Loucy (cell line): ENCODE results near the gene CNKSR3.

Experiments used
- H2AFZ ChIP-seq: fragments of 200-600 bp; sonication (generic); 2 replicates; pipeline ENCODE4 v1.6.0; 2016; ENCODE audit warnings: antibody characterized with exemption, mild to moderate bottlenecking, low read length, moderate library complexity
- H3F3A ChIP-seq: fragments of 200-600 bp; 2 replicates; pipeline ENCODE4 v1.6.0; 2016; ENCODE audit warnings: antibody characterized with exemption, low read depth, mild to moderate bottlenecking
- H3K27me3 ChIP-seq: fragments of 200-600 bp; sonication (generic); 2 replicates; pipeline ENCODE4 v1.6.1; 2014; ENCODE audit warnings: low read length, mild to moderate bottlenecking; ENCODE audit not compliant: insufficient read depth, poor library complexity, severe bottlenecking
- H3K36me3 ChIP-seq: fragments of 200-600 bp; sonication (generic); 2 replicates; pipeline ENCODE4 v1.6.1; 2016; ENCODE audit warnings: low read length; ENCODE audit not compliant: insufficient read depth
- H3K4me1 ChIP-seq: fragments of 200-600 bp; sonication (generic); 2 replicates; pipeline ENCODE4 v1.5.1; 2014; ENCODE audit warnings: low read length, mild to moderate bottlenecking; ENCODE audit not compliant: insufficient read depth, poor library complexity, severe bottlenecking
- H3K4me2 ChIP-seq: fragments of 200-600 bp; sonication (generic); 2 replicates; pipeline ENCODE4 v1.6.0; 2014; ENCODE audit warnings: antibody characterized with exemption, low read length, low read depth, mild to moderate bottlenecking; ENCODE audit not compliant: poor library complexity, severe bottlenecking
- H3K4me3 ChIP-seq: fragments of 200-600 bp; sonication (generic); 2 replicates; pipeline ENCODE4 v1.5.1; 2014; ENCODE audit warnings: low read length, mild to moderate bottlenecking, mixed read lengths; ENCODE audit not compliant: poor library complexity, severe bottlenecking
- H3K79me2 ChIP-seq: fragments of 200-600 bp; sonication (generic); 2 replicates; pipeline ENCODE4 v1.6.1; 2014; ENCODE audit warnings: low read length; ENCODE audit not compliant: insufficient read depth
- H3K9ac ChIP-seq: fragments of 200-600 bp; sonication (generic); 2 replicates; pipeline ENCODE4 v1.6.0; 2014; ENCODE audit warnings: mild to moderate bottlenecking, low read depth, low read length, moderate library complexity; ENCODE audit not compliant: poor library complexity, severe bottlenecking
- H3K9me2 ChIP-seq: fragments of 200-600 bp; sonication (generic); replicated peaks from 2 replicates; pipeline ENCODE4 v1.6.1; 2016; ENCODE audit warnings: low read depth, low read length, mixed read lengths
- H3K9me3 ChIP-seq: fragments of 200-600 bp; sonication (generic); 2 replicates; pipeline ENCODE4 v1.6.1; 2014; ENCODE audit warnings: mild to moderate bottlenecking, antibody characterized with exemption, low read length, low read depth; ENCODE audit not compliant: insufficient read depth
- H4K20me1 ChIP-seq: fragments of 200-600 bp; sonication (generic); 2 replicates; pipeline ENCODE4 v1.6.0; 2014; ENCODE audit warnings: antibody characterized with exemption, low read length, mild to moderate bottlenecking; ENCODE audit not compliant: insufficient read depth, poor library complexity, severe bottlenecking
- EZH2phosphoT487 ChIP-seq: fragments of 200-600 bp; IDR thresholded peaks from 2 replicates; pipeline ENCODE4 v1.6.1; 2018; ENCODE audit warnings: antibody characterized with exemption, mild to moderate bottlenecking, moderate library complexity, borderline replicate concordance
- TF ChIP-seq, protein P1 (sequence below): fragments of 200-600 bp; sonication (generic); conservative IDR thresholded peaks from 2 replicates; pipeline ENCODE4 v1.5.1; 2014; ENCODE audit warnings: mild to moderate bottlenecking, antibody characterized with exemption, low read length

CNKSR3 gene

DNA sequence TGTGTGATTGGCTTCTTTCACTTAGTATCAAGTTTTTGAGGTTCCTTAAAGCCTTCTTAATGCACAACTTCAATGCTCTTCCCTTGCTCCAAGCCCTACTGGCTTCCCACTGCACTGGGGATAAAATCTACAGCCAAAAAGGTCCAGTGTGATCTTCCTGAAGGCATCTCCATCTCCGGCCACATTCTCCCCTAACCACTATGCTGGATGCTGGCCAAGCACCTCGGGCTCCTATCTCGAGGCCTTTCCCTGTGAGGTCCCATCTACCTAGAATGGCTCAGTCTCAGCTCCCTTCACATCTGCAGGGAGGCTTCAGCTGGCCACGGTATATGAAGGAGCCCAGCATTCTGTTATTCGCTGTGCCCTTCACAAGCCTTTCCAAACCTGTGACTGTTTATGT, 48.1 kb downstream of the CNKSR3 start:
- Histone ChIP-seq H3K9me2 (no peaks in the 10 kb centered on the region), H3K4me3 (no peak overlapping the region), H3K9ac (no peak overlapping the region), H4K20me1 (no peaks in the 10 kb centered on the region), H3K4me2 (no peak overlapping the region), H3K9me3 (no peaks in the 10 kb centered on the region), H2AFZ (no peak overlapping the region), H3K27me3 (no peaks in the 10 kb centered on the region), H3F3A (no peaks in the 10 kb centered on the region), H3K36me3 (no peaks in the 10 kb centered on the region), H3K79me2 (no peaks in the 10 kb centered on the region), H3K4me1 (peaks cover 10% of the 10 kb centered on the region)
- TF ChIP-seq, protein P1, sequence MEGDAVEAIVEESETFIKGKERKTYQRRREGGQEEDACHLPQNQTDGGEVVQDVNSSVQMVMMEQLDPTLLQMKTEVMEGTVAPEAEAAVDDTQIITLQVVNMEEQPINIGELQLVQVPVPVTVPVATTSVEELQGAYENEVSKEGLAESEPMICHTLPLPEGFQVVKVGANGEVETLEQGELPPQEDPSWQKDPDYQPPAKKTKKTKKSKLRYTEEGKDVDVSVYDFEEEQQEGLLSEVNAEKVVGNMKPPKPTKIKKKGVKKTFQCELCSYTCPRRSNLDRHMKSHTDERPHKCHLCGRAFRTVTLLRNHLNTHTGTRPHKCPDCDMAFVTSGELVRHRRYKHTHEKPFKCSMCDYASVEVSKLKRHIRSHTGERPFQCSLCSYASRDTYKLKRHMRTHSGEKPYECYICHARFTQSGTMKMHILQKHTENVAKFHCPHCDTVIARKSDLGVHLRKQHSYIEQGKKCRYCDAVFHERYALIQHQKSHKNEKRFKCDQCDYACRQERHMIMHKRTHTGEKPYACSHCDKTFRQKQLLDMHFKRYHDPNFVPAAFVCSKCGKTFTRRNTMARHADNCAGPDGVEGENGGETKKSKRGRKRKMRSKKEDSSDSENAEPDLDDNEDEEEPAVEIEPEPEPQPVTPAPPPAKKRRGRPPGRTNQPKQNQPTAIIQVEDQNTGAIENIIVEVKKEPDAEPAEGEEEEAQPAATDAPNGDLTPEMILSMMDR = no peak
- no peak for TF ChIP-seq EZH2phosphoT487

DNA sequence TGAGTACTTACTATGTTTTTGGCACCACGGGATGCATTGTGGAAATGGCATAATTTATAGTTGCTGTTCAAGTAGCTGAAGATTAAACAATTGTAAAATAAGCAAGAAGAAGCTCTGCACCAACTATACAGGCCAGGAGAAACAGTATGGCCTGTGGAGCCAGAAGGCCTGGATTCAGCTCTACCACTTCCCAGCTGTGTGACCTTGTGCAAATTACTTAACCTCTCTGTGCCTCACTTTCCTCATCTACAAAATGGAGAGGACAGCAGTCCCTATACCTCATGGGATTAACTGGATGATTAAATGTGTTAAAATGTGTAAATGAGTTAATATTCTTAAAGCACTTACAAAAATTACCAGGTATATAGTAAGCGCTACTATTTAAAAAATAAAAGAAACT, 49.1 kb downstream of the CNKSR3 start:
- Histone ChIP-seq H2AFZ (no peak overlapping the region), H3K27me3 (no peaks in the 10 kb centered on the region), H3K9me2 (no peaks in the 10 kb centered on the region), H3K79me2 (no peaks in the 10 kb centered on the region), H3K4me1 (peaks cover 10% of the 10 kb centered on the region), H3K9me3 (no peaks in the 10 kb centered on the region), H3K9ac (no peak overlapping the region), H3K4me3 (no peak overlapping the region), H3K36me3 (no peaks in the 10 kb centered on the region), H4K20me1 (no peaks in the 10 kb centered on the region), H3K4me2 (no peak overlapping the region), H3F3A (no peaks in the 10 kb centered on the region)
- TF ChIP-seq EZH2phosphoT487 = no peak
- TF ChIP-seq, protein P1 = no peak

- Histone ChIP-seq H3K9ac (no peak overlapping the region), H3K79me2 (no peaks in the 10 kb centered on the region), H3K36me3 (no peaks in the 10 kb centered on the region), H3K4me2 (no peak overlapping the region), H2AFZ (no peak overlapping the region), H3K9me3 (no peaks in the 10 kb centered on the region), H3F3A (no peaks in the 10 kb centered on the region), H3K9me2 (no peaks in the 10 kb centered on the region), H3K27me3 (no peaks in the 10 kb centered on the region), H3K4me1 (peaks cover 10% of the 10 kb centered on the region), H4K20me1 (no peaks in the 10 kb centered on the region), H3K4me3 (no peak overlapping the region)
- TF ChIP-seq, protein P1 = no peak
- no peak for TF ChIP-seq EZH2phosphoT487
These were observed 50.0 kb downstream of the CNKSR3 start for GRCh38 chr6:154460306-154461071.
